ENCODE data around the gene NPHP4. TPM values are rescaled to one million over a fixed set of nuclear protein-coding genes. Genes with fewer than 3 reads are reported as not detected.

NPHP4 gene
- total and polyA plus RNA-seq, 4 donors: 1.7 to 5.6 (median 3.5) TPM

DNA sequence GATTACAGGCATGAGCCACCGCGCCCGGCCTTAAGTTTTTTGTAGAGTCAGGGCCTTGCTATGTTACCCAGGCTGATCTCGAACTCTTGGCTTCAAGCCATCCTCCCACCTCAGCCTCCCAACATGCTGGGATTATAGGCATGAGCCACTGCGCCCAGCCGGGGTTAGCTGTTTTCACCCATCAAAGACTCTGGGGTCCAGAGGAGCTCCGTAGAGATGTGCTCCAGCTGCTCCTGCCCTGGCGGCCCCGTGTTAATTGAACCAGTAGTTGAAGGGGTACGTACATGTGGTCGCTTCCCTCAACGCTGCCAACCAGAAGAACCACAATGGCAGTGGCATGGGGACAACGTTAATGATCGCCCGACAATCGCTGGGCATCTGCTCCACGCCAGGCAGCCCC, 72.0 kb downstream of the NPHP4 start (continued):
- TF ChIP-seq, protein P1, sequence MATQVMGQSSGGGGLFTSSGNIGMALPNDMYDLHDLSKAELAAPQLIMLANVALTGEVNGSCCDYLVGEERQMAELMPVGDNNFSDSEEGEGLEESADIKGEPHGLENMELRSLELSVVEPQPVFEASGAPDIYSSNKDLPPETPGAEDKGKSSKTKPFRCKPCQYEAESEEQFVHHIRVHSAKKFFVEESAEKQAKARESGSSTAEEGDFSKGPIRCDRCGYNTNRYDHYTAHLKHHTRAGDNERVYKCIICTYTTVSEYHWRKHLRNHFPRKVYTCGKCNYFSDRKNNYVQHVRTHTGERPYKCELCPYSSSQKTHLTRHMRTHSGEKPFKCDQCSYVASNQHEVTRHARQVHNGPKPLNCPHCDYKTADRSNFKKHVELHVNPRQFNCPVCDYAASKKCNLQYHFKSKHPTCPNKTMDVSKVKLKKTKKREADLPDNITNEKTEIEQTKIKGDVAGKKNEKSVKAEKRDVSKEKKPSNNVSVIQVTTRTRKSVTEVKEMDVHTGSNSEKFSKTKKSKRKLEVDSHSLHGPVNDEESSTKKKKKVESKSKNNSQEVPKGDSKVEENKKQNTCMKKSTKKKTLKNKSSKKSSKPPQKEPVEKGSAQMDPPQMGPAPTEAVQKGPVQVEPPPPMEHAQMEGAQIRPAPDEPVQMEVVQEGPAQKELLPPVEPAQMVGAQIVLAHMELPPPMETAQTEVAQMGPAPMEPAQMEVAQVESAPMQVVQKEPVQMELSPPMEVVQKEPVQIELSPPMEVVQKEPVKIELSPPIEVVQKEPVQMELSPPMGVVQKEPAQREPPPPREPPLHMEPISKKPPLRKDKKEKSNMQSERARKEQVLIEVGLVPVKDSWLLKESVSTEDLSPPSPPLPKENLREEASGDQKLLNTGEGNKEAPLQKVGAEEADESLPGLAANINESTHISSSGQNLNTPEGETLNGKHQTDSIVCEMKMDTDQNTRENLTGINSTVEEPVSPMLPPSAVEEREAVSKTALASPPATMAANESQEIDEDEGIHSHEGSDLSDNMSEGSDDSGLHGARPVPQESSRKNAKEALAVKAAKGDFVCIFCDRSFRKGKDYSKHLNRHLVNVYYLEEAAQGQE (IDR thresholded peaks at IDR 0.05): no peak
- TF ChIP-seq HNF4A (conservative IDR thresholded peaks at IDR 0.05) (no peak), HNF4G (IDR thresholded peaks at IDR 0.05) (no peak), NR2F2 (IDR thresholded peaks at IDR 0.05) (no peak)
- TF ChIP-seq, protein P2, sequence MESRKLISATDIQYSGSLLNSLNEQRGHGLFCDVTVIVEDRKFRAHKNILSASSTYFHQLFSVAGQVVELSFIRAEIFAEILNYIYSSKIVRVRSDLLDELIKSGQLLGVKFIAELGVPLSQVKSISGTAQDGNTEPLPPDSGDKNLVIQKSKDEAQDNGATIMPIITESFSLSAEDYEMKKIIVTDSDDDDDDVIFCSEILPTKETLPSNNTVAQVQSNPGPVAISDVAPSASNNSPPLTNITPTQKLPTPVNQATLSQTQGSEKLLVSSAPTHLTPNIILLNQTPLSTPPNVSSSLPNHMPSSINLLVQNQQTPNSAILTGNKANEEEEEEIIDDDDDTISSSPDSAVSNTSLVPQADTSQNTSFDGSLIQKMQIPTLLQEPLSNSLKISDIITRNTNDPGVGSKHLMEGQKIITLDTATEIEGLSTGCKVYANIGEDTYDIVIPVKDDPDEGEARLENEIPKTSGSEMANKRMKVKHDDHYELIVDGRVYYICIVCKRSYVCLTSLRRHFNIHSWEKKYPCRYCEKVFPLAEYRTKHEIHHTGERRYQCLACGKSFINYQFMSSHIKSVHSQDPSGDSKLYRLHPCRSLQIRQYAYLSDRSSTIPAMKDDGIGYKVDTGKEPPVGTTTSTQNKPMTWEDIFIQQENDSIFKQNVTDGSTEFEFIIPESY (IDR thresholded peaks at IDR 0.05): no peak

DNA sequence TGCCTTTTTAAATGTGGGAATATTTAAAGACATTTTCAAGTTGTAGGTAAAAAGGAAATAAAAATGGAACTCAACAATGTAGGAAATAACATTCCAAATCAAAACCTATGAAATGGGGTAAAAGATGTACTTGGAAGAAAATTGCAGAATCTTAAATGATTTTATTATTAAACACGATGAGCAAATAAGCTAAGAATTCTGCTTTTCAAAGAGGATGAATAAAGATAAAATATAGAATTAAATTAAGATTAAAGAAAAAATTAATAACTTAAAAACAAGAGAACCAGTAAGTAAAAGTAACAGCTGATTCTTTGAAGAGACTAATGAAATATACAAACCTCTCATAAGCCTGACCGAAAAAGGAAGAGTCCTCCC, 74.0 kb downstream of the NPHP4 start:
- Histone ChIP-seq H3K9me3 (ENCODE audit: control insufficient read depth in 4 of 4, low read length in 3 of 4) (no peaks in the 10 kb centered on the region), H3K36me3 (ENCODE audit: control insufficient read depth in 4 of 4, insufficient read depth in 3 of 4, low read depth in 1 of 4, low read length in 3 of 4) (no peaks in the 10 kb centered on the region), H3K27me3 (ENCODE audit: control insufficient read depth in 4 of 4, insufficient read depth in 4 of 4, low read length in 3 of 4) (no peaks in the 10 kb centered on the region), H3K4me1 (ENCODE audit: control insufficient read depth in 4 of 4, insufficient read depth in 4 of 4, low read length in 3 of 4) (peaks cover 0 to 5% (median 0%) of the 10 kb centered on the region in 4 donors), H3K27ac (ENCODE audit: low read depth in 1 of 2, low read length in 2 of 2) (no peak overlapping the region), H3K4me3 (ENCODE audit: low read depth in 1 of 3, low read length in 3 of 3) (no peak overlapping the region), H3K9ac (ENCODE audit: low read depth in 1 of 2, low read length in 2 of 2) (no peak overlapping the region)
- no peak for DNase-seq (ENCODE audit: low spot score)
- TF ChIP-seq HNF4G (IDR thresholded peaks at IDR 0.05) (no peak), RXRA (IDR thresholded peaks at IDR 0.05) (no peak)
- TF ChIP-seq, protein P2 (IDR thresholded peaks at IDR 0.05): no peak
- TF ChIP-seq, protein P3, sequence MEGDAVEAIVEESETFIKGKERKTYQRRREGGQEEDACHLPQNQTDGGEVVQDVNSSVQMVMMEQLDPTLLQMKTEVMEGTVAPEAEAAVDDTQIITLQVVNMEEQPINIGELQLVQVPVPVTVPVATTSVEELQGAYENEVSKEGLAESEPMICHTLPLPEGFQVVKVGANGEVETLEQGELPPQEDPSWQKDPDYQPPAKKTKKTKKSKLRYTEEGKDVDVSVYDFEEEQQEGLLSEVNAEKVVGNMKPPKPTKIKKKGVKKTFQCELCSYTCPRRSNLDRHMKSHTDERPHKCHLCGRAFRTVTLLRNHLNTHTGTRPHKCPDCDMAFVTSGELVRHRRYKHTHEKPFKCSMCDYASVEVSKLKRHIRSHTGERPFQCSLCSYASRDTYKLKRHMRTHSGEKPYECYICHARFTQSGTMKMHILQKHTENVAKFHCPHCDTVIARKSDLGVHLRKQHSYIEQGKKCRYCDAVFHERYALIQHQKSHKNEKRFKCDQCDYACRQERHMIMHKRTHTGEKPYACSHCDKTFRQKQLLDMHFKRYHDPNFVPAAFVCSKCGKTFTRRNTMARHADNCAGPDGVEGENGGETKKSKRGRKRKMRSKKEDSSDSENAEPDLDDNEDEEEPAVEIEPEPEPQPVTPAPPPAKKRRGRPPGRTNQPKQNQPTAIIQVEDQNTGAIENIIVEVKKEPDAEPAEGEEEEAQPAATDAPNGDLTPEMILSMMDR (IDR thresholded peaks at IDR 0.05; ENCODE audit: low read depth, low read length, missing input control): no peak
- WGBS: 90% methylated on average over 2 of the region's 2 CpGs

DNA sequence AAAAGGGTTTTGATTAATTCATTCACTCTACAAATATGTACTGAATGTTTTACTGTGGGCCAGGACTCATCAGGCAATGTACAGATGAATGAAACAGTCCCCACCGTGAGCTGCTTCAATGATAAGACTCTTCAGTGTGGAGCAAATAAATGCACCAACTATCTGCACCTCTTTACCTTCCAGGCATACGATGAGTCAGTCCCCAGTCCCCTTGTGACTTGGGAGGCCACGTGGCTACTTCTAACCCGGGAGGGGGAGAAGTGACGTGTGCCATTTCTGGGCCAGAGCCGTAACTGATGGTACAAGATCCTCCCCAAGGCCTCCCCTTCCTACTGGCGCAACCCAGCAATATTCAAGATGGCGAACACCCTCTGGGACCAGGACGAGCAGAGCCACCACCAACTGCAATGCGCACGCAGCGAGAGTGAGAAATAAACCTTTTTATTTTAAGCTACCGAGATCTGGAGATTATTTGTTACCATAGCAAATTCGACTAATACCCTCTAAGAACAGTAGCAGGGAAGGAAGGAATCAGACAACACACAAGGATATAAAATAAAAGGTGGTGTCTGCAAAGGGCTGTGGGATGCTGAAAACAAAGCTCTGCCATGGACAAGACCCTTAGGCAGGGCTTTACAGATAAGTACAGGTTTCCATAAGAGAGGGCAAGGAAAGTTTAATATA, 74.5 kb downstream of the NPHP4 start:
- no peak overlapping the region for H3K9ac ChIP-seq (ENCODE audit: low read depth in 1 of 2, low read length in 2 of 2)
- H3K27ac ChIP-seq (ENCODE audit: low read depth in 1 of 2, low read length in 2 of 2): no peak overlapping the region
- no peaks in the 10 kb centered on the region for H3K9me3 ChIP-seq (ENCODE audit: control insufficient read depth in 4 of 4, low read length in 3 of 4)
- WGBS: 95% methylated on average over 14 of the region's 14 CpGs
- H3K36me3 ChIP-seq (ENCODE audit: control insufficient read depth in 4 of 4, insufficient read depth in 3 of 4, low read depth in 1 of 4, low read length in 3 of 4): no peaks in the 10 kb centered on the region
- H3K4me1 ChIP-seq (ENCODE audit: control insufficient read depth in 4 of 4, insufficient read depth in 4 of 4, low read length in 3 of 4): peaks cover 0 to 5% (median 0%) of the 10 kb centered on the region in 4 donors
- no peak overlapping the region for H3K4me3 ChIP-seq (ENCODE audit: low read depth in 1 of 3, low read length in 3 of 3)
- no peak for DNase-seq (ENCODE audit: low spot score)
- no peaks in the 10 kb centered on the region for H3K27me3 ChIP-seq (ENCODE audit: control insufficient read depth in 4 of 4, insufficient read depth in 4 of 4, low read length in 3 of 4)
- TF ChIP-seq RAD21 (IDR thresholded peaks at IDR 0.05) (no peak), JUND (IDR thresholded peaks at IDR 0.05) (no peak), YY1 (IDR thresholded peaks at IDR 0.05) (no peak), RXRA (IDR thresholded peaks at IDR 0.05) (no peak), SP1 (IDR thresholded peaks at IDR 0.05) (no peak), NR2F2 (IDR thresholded peaks at IDR 0.05) (no peak), HNF4A (conservative IDR thresholded peaks at IDR 0.05) (no peak)
- TF ChIP-seq, protein P3 (IDR thresholded peaks at IDR 0.05; ENCODE audit: low read depth, low read length, missing input control): no peak
- TF ChIP-seq, protein P2 (IDR thresholded peaks at IDR 0.05): no peak

Data from liver (tissue), 9 donors.